A673 (cell line): ENCODE results near the gene EDA.

Experiments used
- EZH2 ChIP-seq: fragments of 200-600 bp; sonication (generic); IDR thresholded peaks from 2 replicates; pipeline ENCODE4 v1.6.1; 2017; ENCODE audit warnings: borderline replicate concordance, low read depth, mild to moderate bottlenecking, mixed read lengths, antibody characterized with exemption, low read length; ENCODE audit not compliant: poor library complexity, severe bottlenecking
- TF ChIP-seq, protein P1 (sequence below): fragments of 300-800, 200-600 bp; sonication (generic); conservative IDR thresholded peaks from 2 replicates; pipeline ENCODE4 v1.5.1; 2017; ENCODE audit warnings: low read depth, mild to moderate bottlenecking, antibody characterized with exemption, low read length, moderate library complexity, mixed read lengths

DNA sequence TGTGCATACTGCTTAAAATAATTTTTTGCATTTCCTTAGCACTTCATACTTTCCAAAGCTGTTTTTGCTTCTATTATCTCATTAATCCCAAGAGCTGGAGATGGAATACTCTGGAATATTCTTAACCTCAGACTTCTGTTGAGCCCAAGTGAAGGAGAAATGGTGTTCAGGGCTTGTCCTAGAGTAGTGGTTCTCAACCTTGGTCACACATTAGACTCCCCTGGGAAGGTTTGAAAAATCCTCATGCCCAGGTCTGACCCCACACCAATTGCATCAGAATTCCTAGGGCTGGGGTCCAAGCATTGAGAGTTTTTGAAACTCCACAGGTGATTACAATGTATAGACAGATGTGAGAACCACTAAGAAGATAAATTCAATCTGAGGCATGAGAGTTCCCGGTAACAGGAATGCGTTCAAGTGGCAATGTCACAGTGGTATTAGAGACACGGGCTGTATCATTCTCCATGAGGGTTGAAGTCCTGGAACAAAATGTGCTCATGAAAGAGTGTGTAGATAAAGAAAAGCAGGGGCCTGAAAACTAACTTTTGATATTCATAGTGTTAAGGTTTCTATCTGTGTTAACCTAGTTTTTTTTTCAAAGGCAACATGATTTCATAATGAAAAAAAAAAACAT lies 385.9 kb downstream of the EDA start:
- TF ChIP-seq, protein P1, sequence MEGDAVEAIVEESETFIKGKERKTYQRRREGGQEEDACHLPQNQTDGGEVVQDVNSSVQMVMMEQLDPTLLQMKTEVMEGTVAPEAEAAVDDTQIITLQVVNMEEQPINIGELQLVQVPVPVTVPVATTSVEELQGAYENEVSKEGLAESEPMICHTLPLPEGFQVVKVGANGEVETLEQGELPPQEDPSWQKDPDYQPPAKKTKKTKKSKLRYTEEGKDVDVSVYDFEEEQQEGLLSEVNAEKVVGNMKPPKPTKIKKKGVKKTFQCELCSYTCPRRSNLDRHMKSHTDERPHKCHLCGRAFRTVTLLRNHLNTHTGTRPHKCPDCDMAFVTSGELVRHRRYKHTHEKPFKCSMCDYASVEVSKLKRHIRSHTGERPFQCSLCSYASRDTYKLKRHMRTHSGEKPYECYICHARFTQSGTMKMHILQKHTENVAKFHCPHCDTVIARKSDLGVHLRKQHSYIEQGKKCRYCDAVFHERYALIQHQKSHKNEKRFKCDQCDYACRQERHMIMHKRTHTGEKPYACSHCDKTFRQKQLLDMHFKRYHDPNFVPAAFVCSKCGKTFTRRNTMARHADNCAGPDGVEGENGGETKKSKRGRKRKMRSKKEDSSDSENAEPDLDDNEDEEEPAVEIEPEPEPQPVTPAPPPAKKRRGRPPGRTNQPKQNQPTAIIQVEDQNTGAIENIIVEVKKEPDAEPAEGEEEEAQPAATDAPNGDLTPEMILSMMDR = no peak
- no peak for TF ChIP-seq EZH2
